ENCODE measurements around the gene FXN. TPM values are rescaled to one million over a fixed set of nuclear protein-coding genes. Genes with fewer than 3 reads are reported as not detected.

The FXN gene
- total and polyA plus RNA-seq, 4 donors: 3.6 to 13.5 (median 10.6) TPM

GRCh38 chr9:69083321-69083720 is 47.8 kb downstream of the FXN start:
- no peaks in the 10 kb centered on the region for H3K36me3 ChIP-seq (ENCODE audit: control insufficient read depth in 4 of 4, insufficient read depth in 4 of 4, low read length in 4 of 4)
- H3K4me1 ChIP-seq (ENCODE audit: control insufficient read depth in 5 of 5, insufficient read depth in 5 of 5, low read length in 5 of 5): peaks cover 0 to 26% (median 7%) of the 10 kb centered on the region in 5 donors
- no peak overlapping the region for H3K4me3 ChIP-seq
- TF ChIP-seq CTCF (IDR thresholded peaks at IDR 0.05; ENCODE audit: control extremely low read depth, extremely low read depth): no peak
- ATAC-seq (ENCODE audit: insufficient read depth, low FRiP score) (no peak), DNase-seq (no peak)
- no peak overlapping the region for H3K27ac ChIP-seq (ENCODE audit: low read depth in 1 of 2, low read length in 1 of 2)
- no peaks in the 10 kb centered on the region for H3K9me3 ChIP-seq (ENCODE audit: control insufficient read depth in 4 of 4, insufficient read depth in 3 of 4, low read length in 3 of 4)
- no peaks in the 10 kb centered on the region for H3K27me3 ChIP-seq (ENCODE audit: control insufficient read depth in 3 of 3, insufficient read depth in 3 of 3, low read length in 2 of 3)
- WGBS, 2 donors: 60 to 75% methylated on average over 3 of the region's 3 CpGs
- H3K9ac ChIP-seq (ENCODE audit: insufficient read depth in 1 of 2, low read length in 2 of 2): no peak overlapping the region

- peaks cover 2 to 17% (median 7%) of the 10 kb centered on the region in 5 donors for H3K4me1 ChIP-seq (ENCODE audit: control insufficient read depth in 5 of 5, insufficient read depth in 5 of 5, low read length in 5 of 5)
- H3K4me3 ChIP-seq: no peak overlapping the region
- 65 to 79% methylated on average over 5 of the region's 5 CpGs for WGBS, 2 donors
- H3K27me3 ChIP-seq (ENCODE audit: control insufficient read depth in 3 of 3, insufficient read depth in 3 of 3, low read length in 2 of 3): no peaks in the 10 kb centered on the region
- no peaks in the 10 kb centered on the region for H3K36me3 ChIP-seq (ENCODE audit: control insufficient read depth in 4 of 4, insufficient read depth in 4 of 4, low read length in 4 of 4)
- DNase-seq (peak; percentile 60 to 95 (median 90)), ATAC-seq (ENCODE audit: insufficient read depth, low FRiP score) (peak; percentile 48)
- no peak overlapping the region for H3K27ac ChIP-seq (ENCODE audit: low read depth in 1 of 2, low read length in 1 of 2)
- TF ChIP-seq CTCF (IDR thresholded peaks at IDR 0.05; ENCODE audit: control extremely low read depth, extremely low read depth): no peak
- H3K9ac ChIP-seq (ENCODE audit: insufficient read depth in 1 of 2, low read length in 2 of 2): no peak overlapping the region
- no peaks in the 10 kb centered on the region for H3K9me3 ChIP-seq (ENCODE audit: control insufficient read depth in 4 of 4, insufficient read depth in 3 of 4, low read length in 3 of 4)
These were observed 50.2 kb downstream of the FXN start for GRCh38 chr9:69085569-69086283.

GRCh38 chr9:69086312-69086711 is 50.8 kb downstream of the FXN start:
- WGBS, 2 donors: 95 to 96% methylated on average over 2 of the region's 2 CpGs
- Histone ChIP-seq H3K9me3 (ENCODE audit: control insufficient read depth in 4 of 4, insufficient read depth in 3 of 4, low read length in 3 of 4) (no peaks in the 10 kb centered on the region), H3K4me3 (no peak overlapping the region), H3K4me1 (ENCODE audit: control insufficient read depth in 5 of 5, insufficient read depth in 5 of 5, low read length in 5 of 5) (peaks cover 2 to 20% (median 12%) of the 10 kb centered on the region in 5 donors), H3K27ac (ENCODE audit: low read depth in 1 of 2, low read length in 1 of 2) (no peak overlapping the region), H3K9ac (ENCODE audit: insufficient read depth in 1 of 2, low read length in 2 of 2) (no peak overlapping the region), H3K27me3 (ENCODE audit: control insufficient read depth in 3 of 3, insufficient read depth in 3 of 3, low read length in 2 of 3) (no peaks in the 10 kb centered on the region), H3K36me3 (ENCODE audit: control insufficient read depth in 4 of 4, insufficient read depth in 4 of 4, low read length in 4 of 4) (no peaks in the 10 kb centered on the region)
- DNase-seq (no peak), ATAC-seq (ENCODE audit: insufficient read depth, low FRiP score) (no peak)
- no peak for TF ChIP-seq CTCF (IDR thresholded peaks at IDR 0.05; ENCODE audit: control extremely low read depth, extremely low read depth)
